UCSD-AML1 (cell line): ENCODE measurements around the gene C2orf49.

Source experiments
- DNase-seq: peaks from one replicate; lab custom pipeline; 2025; ENCODE audit not compliant: unreplicated experiment; lab: John Stamatoyannopoulos, UW

The C2orf49 gene

GRCh38 chr2:105380432-105381100 is 43.2 kb downstream of the C2orf49 start:
- DNase-seq, result peak; percentile 33

DNA sequence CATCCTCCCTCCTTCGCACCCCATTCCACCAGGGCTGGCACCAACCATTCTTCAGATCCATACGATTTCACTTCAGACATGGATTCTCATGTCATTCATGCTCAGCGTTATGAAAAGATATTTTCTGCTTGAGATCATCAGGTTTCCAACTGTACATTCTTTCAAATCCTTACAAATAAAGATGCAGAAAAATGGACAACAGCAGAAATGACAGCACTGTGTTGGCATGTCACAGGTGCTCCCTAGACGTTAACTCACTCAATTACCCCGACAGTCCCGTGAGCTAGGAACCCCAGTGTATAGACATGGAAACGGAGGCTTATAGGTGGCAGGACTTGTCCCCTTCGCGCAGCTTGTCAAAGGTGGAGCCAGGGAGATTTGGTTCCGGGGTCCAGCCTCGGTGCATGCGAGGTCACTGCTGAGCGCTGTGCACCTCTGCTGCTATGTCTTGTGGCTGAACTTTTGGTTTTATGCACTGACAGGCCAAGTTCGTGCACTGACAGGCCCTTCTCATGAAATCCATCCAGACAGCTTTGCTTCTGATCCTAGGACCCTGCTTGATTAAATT is 43.8 kb downstream of the C2orf49 start:
- DNase-seq, result no peak

- no peak for DNase-seq
Measured at GRCh38 chr2:105382177-105382576, 44.8 kb downstream of the C2orf49 start.

- DNase-seq, result peak; percentile 40
Measured at GRCh38 chr2:105383432-105384166, 46.3 kb downstream of the C2orf49 start.

GRCh38 chr2:105384216-105384615 is 46.9 kb downstream of the C2orf49 start:
- no peak for DNase-seq

DNA sequence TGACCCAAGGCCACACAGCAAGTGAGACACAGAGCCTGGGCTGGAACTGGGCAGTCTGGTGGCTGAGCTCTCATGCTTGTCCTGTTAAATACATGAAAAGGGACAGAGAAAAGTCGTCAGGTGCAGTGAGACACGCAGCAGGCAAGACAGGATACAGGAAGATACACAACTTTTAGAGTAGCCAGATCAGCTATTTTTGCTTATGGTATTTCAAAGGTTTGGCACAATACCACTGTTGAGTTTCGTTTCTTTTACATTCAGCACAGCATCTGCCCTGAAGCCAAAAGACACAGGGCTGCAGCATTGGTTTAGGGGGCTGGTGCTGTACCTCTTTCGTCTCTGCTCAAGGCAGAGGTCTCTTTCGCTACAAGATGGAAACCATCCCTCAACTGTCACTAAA is 47.5 kb downstream of the C2orf49 start:
- DNase-seq, result no peak

GRCh38 chr2:105385731-105386540 is 48.6 kb downstream of the C2orf49 start:
- no peak for DNase-seq

GRCh38 chr2:105387225-105387624 is 49.9 kb downstream of the C2orf49 start:
- no peak for DNase-seq

- no peak for DNase-seq
Measured at GRCh38 chr2:105388971-105389381, 51.6 kb downstream of the C2orf49 start.

- no peak for DNase-seq
Measured at GRCh38 chr2:105390454-105390853, 53.1 kb downstream of the C2orf49 start.

DNA sequence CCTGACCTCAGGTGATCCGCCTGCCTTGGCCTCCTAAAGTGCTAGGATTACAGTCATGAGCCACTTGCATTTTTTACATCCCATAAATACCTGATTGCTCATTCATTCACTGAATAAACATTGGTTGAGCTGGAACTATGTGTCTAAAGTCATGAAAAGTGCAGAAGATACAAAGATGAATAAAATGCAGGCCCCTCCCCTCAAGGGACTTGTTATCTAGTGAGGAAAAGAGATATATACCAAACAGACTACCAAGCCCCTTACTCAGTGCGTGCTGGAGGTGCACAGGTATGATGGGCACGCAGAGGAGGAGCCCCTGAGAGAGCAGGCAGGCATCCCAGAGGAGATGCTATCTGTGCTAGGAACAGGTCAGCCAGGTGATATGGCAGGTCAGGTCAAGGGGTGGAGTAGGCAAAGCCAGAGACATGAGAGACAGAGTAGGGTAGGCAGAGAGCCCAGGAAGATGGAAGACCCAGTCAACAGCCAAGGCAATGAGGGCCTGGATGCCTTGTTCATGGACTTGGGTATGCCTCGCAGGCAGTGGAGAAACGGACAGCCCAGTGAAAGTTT is 53.8 kb downstream of the C2orf49 start:
- DNase-seq, result no peak

- DNase-seq, result no peak
Measured at GRCh38 chr2:105391763-105392662, 54.7 kb downstream of the C2orf49 start.

DNA sequence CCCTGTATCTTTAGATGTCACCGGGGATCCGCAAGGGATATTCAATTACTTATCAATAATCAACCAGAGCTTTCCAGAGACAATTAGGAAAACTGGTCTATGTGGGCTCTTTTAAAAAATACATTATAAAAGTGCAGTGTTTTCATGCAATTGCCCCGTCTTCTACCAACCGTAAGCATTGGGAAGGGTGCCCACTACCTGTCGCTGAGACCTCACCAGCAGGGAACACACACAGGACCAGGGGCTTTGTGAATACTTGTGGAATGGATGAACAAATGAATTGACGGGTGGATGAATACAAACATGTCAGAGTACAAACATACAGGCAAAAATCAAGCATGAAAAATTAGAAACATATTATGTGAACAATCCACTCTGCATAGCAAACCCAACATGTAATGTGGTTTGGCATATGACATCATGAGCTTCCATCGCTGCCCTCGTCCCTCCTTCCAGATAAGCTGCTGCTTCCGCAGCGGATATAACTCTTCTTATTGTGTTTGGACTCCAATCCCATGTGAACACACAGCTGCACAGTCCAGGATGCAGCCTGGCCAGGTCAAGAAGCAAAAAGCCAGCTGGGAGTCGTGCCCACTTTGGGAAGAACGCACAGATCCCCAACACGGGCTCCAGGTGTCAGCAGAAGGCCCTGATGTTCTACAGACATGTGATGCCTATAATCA is 56.2 kb downstream of the C2orf49 start:
- DNase-seq, result no peak

DNA sequence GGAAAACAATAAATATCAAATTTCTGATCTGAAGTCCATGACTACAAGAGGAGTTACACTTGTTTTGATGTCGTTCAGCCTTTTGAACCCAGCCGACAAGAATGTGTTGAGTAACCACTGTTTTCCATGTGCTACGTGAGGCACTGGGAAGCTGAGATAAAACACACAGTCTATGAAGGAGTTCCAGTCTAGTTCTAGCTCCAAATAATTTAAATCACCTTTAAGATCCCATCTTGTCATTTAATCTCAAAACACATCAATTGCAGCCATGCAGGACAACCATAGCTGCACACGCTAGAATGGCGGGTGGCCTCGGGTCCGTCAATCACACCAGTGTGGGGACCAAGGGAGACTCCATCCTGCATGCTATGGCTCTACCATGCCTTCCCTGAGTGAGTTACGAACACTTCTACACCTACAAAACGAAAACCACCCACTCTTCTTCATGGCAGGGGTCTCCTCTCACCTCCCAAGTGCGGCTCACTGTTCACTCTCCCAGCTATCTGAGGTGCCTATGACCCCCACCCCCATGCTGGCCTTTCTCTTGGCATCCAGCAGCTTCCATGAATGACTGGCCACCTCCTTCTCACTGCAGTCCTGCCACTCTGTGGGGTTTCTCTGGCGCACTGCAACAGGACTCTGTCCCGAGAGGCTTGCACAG is 57.7 kb downstream of the C2orf49 start:
- no peak for DNase-seq

GRCh38 chr2:105395691-105396090 is 58.4 kb downstream of the C2orf49 start:
- DNase-seq, result no peak

- DNase-seq, result no peak
Measured at GRCh38 chr2:105396254-105397024, 59.1 kb downstream of the C2orf49 start.

GRCh38 chr2:105397025-105397722 is 59.8 kb downstream of the C2orf49 start:
- DNase-seq, result no peak

DNA sequence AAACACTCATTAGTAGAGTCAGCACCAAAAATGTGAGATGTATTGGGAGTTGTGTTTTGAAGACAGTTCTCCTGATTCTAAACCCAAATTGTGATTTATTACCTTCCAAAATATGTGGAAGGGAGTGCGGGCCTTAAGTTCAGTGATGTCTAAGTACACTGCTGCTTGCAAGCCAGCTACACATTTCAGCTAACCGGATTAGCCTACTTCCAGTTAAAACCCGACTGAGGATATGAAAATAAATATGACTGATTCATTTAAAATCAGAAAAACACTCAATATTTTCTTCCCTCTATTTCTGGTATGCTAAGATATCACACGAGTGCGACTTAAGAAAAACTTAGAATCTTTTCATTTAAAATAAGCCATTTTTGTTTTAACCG is 60.6 kb downstream of the C2orf49 start:
- no peak for DNase-seq
